Naive thymus-derived CD4-positive, alpha-beta T cell (primary cell): ENCODE measurements around the gene SNAPC2. TPM values are rescaled to one million over a fixed set of nuclear protein-coding genes. Genes with fewer than 3 reads are reported as not detected.
A peak's percentile ranks its signal among the peaks of the same experiment; 100 is the strongest.
"Not testable (repeated sequence)": the region's sequence is repeated elsewhere in the genome, so short reads cannot be mapped to it uniquely, and the experiment has no call there.

Experiments used
- ATAC-seq: fragments of 150-1000 bp; cut with Tn5 transposase; 2 replicates; pipeline ENCODE4 v1.10.0; 2021; ENCODE audit warnings: mild to moderate bottlenecking, moderate library complexity
- CTCF ChIA-PET: fragments of 350-600 bp; sonication (Branson Sonifier 250); formaldehyde crosslinking; loops from one replicate; lab custom pipeline; 2021; ENCODE audit warnings: antibody characterized with exemption; lab: Charles Lee
- POLR2A ChIA-PET: fragments of 350-600 bp; sonication (Branson Sonifier 250); formaldehyde crosslinking; loops from one replicate; lab custom pipeline; 2021; ENCODE audit warnings: antibody characterized with exemption, inconsistent platforms; lab: Charles Lee
- DNase-seq, 9 donors: peaks; one replicate each; pipeline versions ENCODE4 v3.0.0 to v3.0.0-alpha.2; 2020 to 2022; ENCODE audit warnings: mixed read lengths in 1 of 9
- H3K27ac ChIP-seq: one replicate; pipeline ENCODE4 v1.7.0; 2013; ENCODE audit warnings: mild to moderate bottlenecking, low read depth, low read length, moderate library complexity
- H3K27me3 ChIP-seq, 2 donors: one replicate each; pipeline ENCODE4 v1.7.0; 2013; ENCODE audit warnings: low read length in 2 of 2, mild to moderate bottlenecking in 2 of 2, moderate library complexity in 2 of 2; ENCODE audit not compliant: control insufficient read depth in 2 of 2, insufficient read depth in 2 of 2
- H3K36me3 ChIP-seq, 3 experiments: 1 replicate in 2 of 3; 2 replicates in 1 of 3; pipeline ENCODE4 v1.7.0; 2013; ENCODE audit warnings: low read length in 3 of 3, mild to moderate bottlenecking in 3 of 3, moderate library complexity in 1 of 3; ENCODE audit not compliant: insufficient read depth in 3 of 3, control insufficient read depth in 2 of 3
- H3K4me1 ChIP-seq, 2 donors: one replicate each; pipeline ENCODE4 v1.7.0; 2013; ENCODE audit warnings: low read length in 2 of 2, mild to moderate bottlenecking in 2 of 2, moderate library complexity in 1 of 2; ENCODE audit not compliant: control insufficient read depth in 2 of 2, insufficient read depth in 2 of 2
- H3K4me3 ChIP-seq: 2 replicates; pipeline ENCODE4 v1.7.0; 2013; ENCODE audit warnings: mild to moderate bottlenecking, low read length
- H3K9me3 ChIP-seq, 3 experiments: 1 replicate in 2 of 3; 2 replicates in 1 of 3; pipeline ENCODE4 v1.7.0; 2013; ENCODE audit warnings: low read length in 3 of 3; ENCODE audit not compliant: control insufficient read depth in 2 of 3
- H3K27ac Mint-ChIP-seq, 9 donors: one replicate each; pipeline ENCODE4 v1.8.0; 2020 to 2022; ENCODE audit warnings: mixed read lengths in 9 of 9, mild to moderate bottlenecking in 8 of 9, moderate library complexity in 5 of 9, inconsistent platforms in 2 of 9
- H3K27me3 Mint-ChIP-seq, 5 donors: one replicate each; pipeline ENCODE4 v1.8.0; 2021 to 2022; ENCODE audit warnings: mixed read lengths in 5 of 5, mild to moderate bottlenecking in 1 of 5
- H3K36me3 Mint-ChIP-seq, 5 donors: one replicate each; pipeline ENCODE4 v1.8.0; 2020 to 2022; ENCODE audit warnings: mixed read lengths in 5 of 5, mild to moderate bottlenecking in 3 of 5, inconsistent platforms in 1 of 5
- H3K4me1 Mint-ChIP-seq, 7 donors: one replicate each; pipeline ENCODE4 v1.8.0; 2020 to 2022; ENCODE audit warnings: mixed read lengths in 7 of 7, mild to moderate bottlenecking in 3 of 7, inconsistent platforms in 1 of 7
- H3K4me3 Mint-ChIP-seq, 10 donors: one replicate each; pipeline ENCODE4 v1.8.0; 2020 to 2022; ENCODE audit warnings: mild to moderate bottlenecking in 10 of 10, mixed read lengths in 10 of 10, moderate library complexity in 6 of 10, inconsistent platforms in 2 of 10
- H3K9me3 Mint-ChIP-seq, 11 donors: one replicate each; pipeline ENCODE4 v1.8.0; 2020 to 2022; ENCODE audit warnings: mixed read lengths in 11 of 11, mild to moderate bottlenecking in 4 of 11, inconsistent platforms in 1 of 11, moderate library complexity in 1 of 11
- intact Hi-C, 2 donors: fragments of 100-400 bp; cut with micrococcal nuclease; formaldehyde crosslinking; loops; one replicate each; pipeline ENCODE4 v1.15.1; 2023
- polyA plus RNA-seq, 2 donors: library from polyadenylated mRNA; unstranded; fragments of 300-500 nt; fragmentation: Illumina TruSeq; gene quantifications; one replicate each; pipeline ENCODE4 v1.2.3, GENCODE V29; 2021
- total RNA-seq, 6 experiments: library from RNA in 5 of 6; stranded (reverse) in 5 of 6; gene quantifications; 1 replicate in 5 of 6; 2 replicates in 1 of 6; pipeline ENCODE4 v1.2.3 and lab custom pipeline; 2021 to 2026

Gene SNAPC2
- total and polyA plus RNA-seq, 7 experiments from 2014 or later: 11.5 to 24.4 (median 18.2) TPM

- ATAC-seq: peak; percentile 54
- H3K4me3 ChIP-seq: no peak within 1 kb of the TSS
- peak in 1 of 9 donors; percentile 57 for DNase-seq
- Mint-ChIP-seq H3K4me3 (peak within 1 kb of the TSS in 1 of 10 donors; percentile 5), H3K4me1 (peaks cover 0 to 5% (median 0%) of the 10 kb centered on the region in 7 donors), H3K9me3 (peaks cover 0 to 1% (median 0%) of the 10 kb centered on the region in 11 donors), H3K27me3 (peaks cover 5 to 26% (median 19%) of the 10 kb centered on the region in 5 donors), H3K36me3 (no peaks in the 10 kb centered on the region), H3K27ac (no peak within 1 kb of the TSS)
- no peaks in the 10 kb centered on the region for H3K36me3 ChIP-seq
- no peaks in the 10 kb centered on the region for H3K9me3 ChIP-seq
- H3K4me1 ChIP-seq: no peaks in the 10 kb centered on the region
- CTCF ChIA-PET: no interaction called here
- intact Hi-C loops: no loop called here
- no peak within 1 kb of the TSS for H3K27ac ChIP-seq
- POLR2A ChIA-PET: no interaction called here
- peaks cover 0 to 3% of the 10 kb centered on the region in 2 donors for H3K27me3 ChIP-seq
Observed at GRCh38 chr19:7888145-7888825, 31.9 kb upstream of the SNAPC2 start, which contains the start of gene LRRC8E. TSS of gene LRRC8E (plus strand) at chr19:7888510. CDS start at chr19:7895604, 7,094 bp downstream.

- CTCF ChIA-PET: no interaction called here
- Histone ChIP-seq H3K4me3 (no peak overlapping the region), H3K36me3 (no peaks in the 10 kb centered on the region), H3K27ac (no peak overlapping the region), H3K9me3 (no peaks in the 10 kb centered on the region), H3K4me1 (no peaks in the 10 kb centered on the region), H3K27me3 (peaks cover 0 to 3% of the 10 kb centered on the region in 2 donors)
- Mint-ChIP-seq H3K4me3 (peak overlapping the region in 1 of 10 donors; percentile 5), H3K9me3 (peaks cover 0 to 1% (median 0%) of the 10 kb centered on the region in 11 donors), H3K36me3 (no peaks in the 10 kb centered on the region), H3K27ac (no peak overlapping the region), H3K27me3 (peaks cover 5 to 26% (median 19%) of the 10 kb centered on the region in 5 donors), H3K4me1 (peaks cover 0 to 3% (median 0%) of the 10 kb centered on the region in 7 donors)
- POLR2A ChIA-PET: no interaction called here
- ATAC-seq (no peak), DNase-seq (no peak)
- intact Hi-C loops: no loop called here
Observed at GRCh38 chr19:7888826-7889217, 31.3 kb upstream of the SNAPC2 start.

DNA sequence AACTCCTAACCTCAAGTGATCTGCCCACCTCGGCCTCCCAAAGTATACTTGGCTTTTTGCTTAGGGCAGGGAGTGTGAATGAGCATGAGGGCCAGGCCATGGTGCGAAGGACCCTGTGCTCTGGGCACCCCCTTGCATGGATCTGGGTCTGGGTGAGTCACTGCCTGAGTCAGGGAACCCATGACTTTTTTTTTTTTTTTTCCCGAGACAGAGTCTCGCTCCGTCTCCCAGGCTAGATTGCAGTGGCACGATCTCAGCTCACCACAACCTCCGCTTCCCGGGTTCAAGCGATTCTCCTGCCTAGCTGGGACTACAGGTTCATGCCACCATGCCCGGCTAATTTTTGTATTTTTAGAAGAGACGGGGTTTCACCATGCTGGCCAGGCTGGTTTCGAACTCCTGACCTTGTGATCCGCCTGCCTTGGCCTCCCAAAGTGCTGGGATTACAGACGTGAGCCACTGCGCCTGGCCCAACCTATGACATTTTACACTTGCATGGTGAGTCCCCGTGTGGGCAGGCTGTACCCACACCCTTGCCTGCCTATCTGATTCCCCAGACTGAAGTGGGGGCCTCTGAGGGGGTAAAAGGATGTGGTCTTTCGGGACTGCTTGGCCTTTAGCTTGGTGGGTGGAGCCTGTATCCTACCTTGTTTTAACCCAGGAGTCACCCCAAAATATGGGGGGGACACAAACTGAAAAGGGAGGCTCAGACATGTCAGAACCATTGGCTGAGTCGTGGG is 26.6 kb upstream of the SNAPC2 start:
- H3K27ac Mint-ChIP-seq, DNase-seq, H3K36me3 Mint-ChIP-seq, ATAC-seq, intact Hi-C loops, POLR2A ChIA-PET, H3K27ac ChIP-seq, H3K4me3 Mint-ChIP-seq, H3K27me3 ChIP-seq, H3K4me1 ChIP-seq, H3K4me1 Mint-ChIP-seq, H3K9me3 ChIP-seq, H3K36me3 ChIP-seq, H3K4me3 ChIP-seq, H3K9me3 Mint-ChIP-seq: not testable (repeated sequence)
- CTCF ChIA-PET: interaction anchor here (0.6 kb wide), 1 partner anchor 82 kb away, joined by 3 read pairs; no protein-coding TSS in a partner anchor
- H3K27me3 Mint-ChIP-seq: peaks cover 0 to 28% (median 14%) of the 10 kb centered on the region in 5 donors

- peak overlapping the region in 1 of 10 donors; percentile 28 for H3K4me3 Mint-ChIP-seq
- H3K9me3 Mint-ChIP-seq: peaks cover 0 to 1% (median 0%) of the 10 kb centered on the region in 11 donors
- ChIA-PET POLR2A (no interaction called here), CTCF (no interaction called here)
- Histone ChIP-seq H3K9me3 (no peaks in the 10 kb centered on the region), H3K4me1 (no peaks in the 10 kb centered on the region), H3K36me3 (no peaks in the 10 kb centered on the region), H3K27me3 (no peaks in the 10 kb centered on the region), H3K27ac (no peak overlapping the region), H3K4me3 (no peak overlapping the region)
- DNase-seq: no peak
- H3K4me1 Mint-ChIP-seq: no peaks in the 10 kb centered on the region
- H3K27me3 Mint-ChIP-seq: peaks cover 0 to 20% (median 9%) of the 10 kb centered on the region in 5 donors
- no peak overlapping the region for H3K27ac Mint-ChIP-seq
- H3K36me3 Mint-ChIP-seq: no peaks in the 10 kb centered on the region
- intact Hi-C loops: no loop called here
- ATAC-seq: no peak
Observed at GRCh38 chr19:7894612-7895309, 25.4 kb upstream of the SNAPC2 start.

DNA sequence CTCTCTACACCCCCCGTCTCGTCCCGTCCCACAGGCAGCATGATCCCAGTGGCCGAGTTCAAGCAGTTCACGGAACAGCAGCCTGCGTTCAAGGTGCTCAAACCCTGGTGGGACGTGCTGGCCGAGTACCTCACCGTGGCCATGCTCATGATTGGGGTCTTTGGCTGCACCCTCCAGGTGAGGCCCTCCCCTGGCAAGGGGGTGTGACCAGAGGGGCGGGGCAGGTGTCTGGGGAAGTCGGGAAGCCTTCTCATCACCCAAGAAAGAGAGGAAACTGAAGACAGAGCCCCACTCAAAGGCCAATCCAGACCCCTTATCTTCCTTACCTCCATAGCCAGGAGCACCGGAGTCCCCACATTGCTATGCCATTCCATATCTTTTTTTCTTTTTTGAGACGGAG is 24.6 kb upstream of the SNAPC2 start:
- Mint-ChIP-seq H3K9me3 (peaks cover 0 to 1% (median 0%) of the 10 kb centered on the region in 11 donors), H3K36me3 (no peaks in the 10 kb centered on the region)
- no peak for ATAC-seq

DNA sequence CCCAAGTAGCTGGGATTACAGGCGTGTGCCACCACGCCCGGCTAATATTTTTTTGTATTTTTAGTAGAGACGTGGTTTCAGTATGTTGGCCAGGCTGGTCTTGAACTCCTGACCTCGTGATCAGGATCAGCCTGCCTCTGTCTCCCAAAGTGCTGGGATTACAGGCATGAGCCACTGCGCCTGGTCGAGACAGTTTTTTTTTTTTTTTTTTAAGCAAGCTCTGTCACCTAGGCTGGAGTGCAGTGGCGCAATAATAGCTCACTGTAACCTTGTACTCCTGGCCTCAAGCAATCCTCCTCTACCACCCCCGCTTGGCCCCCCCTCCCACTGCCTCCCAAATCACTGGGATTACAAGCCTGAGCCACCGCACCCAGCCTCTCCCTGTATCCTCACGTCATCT is 22.8 kb upstream of the SNAPC2 start:
- Mint-ChIP-seq H3K27ac (no peak overlapping the region), H3K4me1 (peaks cover 0 to 2% (median 0%) of the 10 kb centered on the region in 7 donors), H3K4me3 (no peak overlapping the region), H3K9me3 (peaks cover 0 to 1% (median 0%) of the 10 kb centered on the region in 11 donors), H3K27me3 (peaks cover 0 to 11% (median 6%) of the 10 kb centered on the region in 5 donors), H3K36me3 (no peaks in the 10 kb centered on the region)
- H3K4me3 ChIP-seq: no peak overlapping the region
- no peak for DNase-seq
- no peaks in the 10 kb centered on the region for H3K9me3 ChIP-seq
- no peak for ATAC-seq
- no peaks in the 10 kb centered on the region for H3K36me3 ChIP-seq
- H3K4me1 ChIP-seq: no peaks in the 10 kb centered on the region
- intact Hi-C loops: no loop called here
- CTCF ChIA-PET: no interaction called here
- POLR2A ChIA-PET: no interaction called here
- H3K27ac ChIP-seq: no peak overlapping the region
- no peaks in the 10 kb centered on the region for H3K27me3 ChIP-seq

More for the DNA sequence above, 24.6 kb upstream of the SNAPC2 start:
- no peaks in the 10 kb centered on the region for H3K27me3 ChIP-seq
- H3K27me3 Mint-ChIP-seq: peaks cover 0 to 16% (median 7%) of the 10 kb centered on the region in 5 donors
- no peak overlapping the region for H3K27ac Mint-ChIP-seq
- H3K4me3 ChIP-seq: no peak overlapping the region
- no peaks in the 10 kb centered on the region for H3K36me3 ChIP-seq
- intact Hi-C loops: no loop called here
- H3K4me3 Mint-ChIP-seq: no peak overlapping the region
- ChIA-PET POLR2A (no interaction called here), CTCF (no interaction called here)
- no peaks in the 10 kb centered on the region for H3K9me3 ChIP-seq
- DNase-seq: no peak
- H3K4me1 Mint-ChIP-seq: no peaks in the 10 kb centered on the region
- no peak overlapping the region for H3K27ac ChIP-seq
- H3K4me1 ChIP-seq: no peaks in the 10 kb centered on the region
